Uterus (tissue), 2 donors: Measurements from ENCODE around the gene MRPL24.

Experiments
- POLR2A ChIP-seq, 2 donors: fragments of 450-650 bp; IDR thresholded peaks; one replicate each; pipeline ENCODE4 v1.6.1; 2016; ENCODE audit warnings: antibody characterized with exemption in 2 of 2, mild to moderate bottlenecking in 1 of 2, moderate library complexity in 1 of 2
- TF ChIP-seq, protein P1 (sequence below), 4 experiments: fragments of 200-600 bp in 2 of 4; fragments of 450-650 bp in 2 of 4; sonication (generic) in 2 of 4; IDR thresholded peaks; one replicate each; pipeline ENCODE4 v1.5.1; 2016 to 2019; ENCODE audit warnings: antibody characterized with exemption in 4 of 4, mild to moderate bottlenecking in 2 of 4, moderate library complexity in 1 of 4

- TF ChIP-seq POLR2A (IDR thresholded peaks at IDR 0.05), result no peak
- TF ChIP-seq, protein P1, sequence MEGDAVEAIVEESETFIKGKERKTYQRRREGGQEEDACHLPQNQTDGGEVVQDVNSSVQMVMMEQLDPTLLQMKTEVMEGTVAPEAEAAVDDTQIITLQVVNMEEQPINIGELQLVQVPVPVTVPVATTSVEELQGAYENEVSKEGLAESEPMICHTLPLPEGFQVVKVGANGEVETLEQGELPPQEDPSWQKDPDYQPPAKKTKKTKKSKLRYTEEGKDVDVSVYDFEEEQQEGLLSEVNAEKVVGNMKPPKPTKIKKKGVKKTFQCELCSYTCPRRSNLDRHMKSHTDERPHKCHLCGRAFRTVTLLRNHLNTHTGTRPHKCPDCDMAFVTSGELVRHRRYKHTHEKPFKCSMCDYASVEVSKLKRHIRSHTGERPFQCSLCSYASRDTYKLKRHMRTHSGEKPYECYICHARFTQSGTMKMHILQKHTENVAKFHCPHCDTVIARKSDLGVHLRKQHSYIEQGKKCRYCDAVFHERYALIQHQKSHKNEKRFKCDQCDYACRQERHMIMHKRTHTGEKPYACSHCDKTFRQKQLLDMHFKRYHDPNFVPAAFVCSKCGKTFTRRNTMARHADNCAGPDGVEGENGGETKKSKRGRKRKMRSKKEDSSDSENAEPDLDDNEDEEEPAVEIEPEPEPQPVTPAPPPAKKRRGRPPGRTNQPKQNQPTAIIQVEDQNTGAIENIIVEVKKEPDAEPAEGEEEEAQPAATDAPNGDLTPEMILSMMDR (IDR thresholded peaks at IDR 0.05), result no peak
Observed at GRCh38 chr1:156708218-156708661, 32.6 kb downstream of the MRPL24 start.
